Tibial nerve (tissue), 4 donors: Measurements from ENCODE around the gene PTPRT. TPM values are rescaled to one million over a fixed set of nuclear protein-coding genes. Genes with fewer than 3 reads are reported as not detected.

Source experiments
- DNase-seq, 2 donors: peaks; one replicate each; pipeline ENCODE4 v3.0.0-alpha.2; 2019; ENCODE audit warnings: low spot score in 2 of 2
- H3K27ac ChIP-seq, 4 donors: fragments of 200-600 bp; sonication (generic) in 3 of 4; one replicate each; pipeline ENCODE4 v1.5.1; 2017 to 2019; ENCODE audit warnings: mild to moderate bottlenecking in 1 of 4
- H3K27me3 ChIP-seq, 2 donors: fragments of 200-600 bp; sonication (generic) in 1 of 2; one replicate each; pipeline versions ENCODE4 v1.5.1 to v1.6.0; 2017 to 2019
- H3K36me3 ChIP-seq, 3 donors: fragments of 200-600 bp; sonication (generic); one replicate each; pipeline ENCODE4 v1.5.1; 2018 to 2019
- H3K4me1 ChIP-seq, 4 donors: fragments of 200-600 bp; sonication (generic) in 3 of 4; one replicate each; pipeline ENCODE4 v1.5.1; 2017 to 2019
- H3K4me3 ChIP-seq, 4 donors: fragments of 200-600 bp; sonication (generic) in 3 of 4; one replicate each; pipeline ENCODE4 v1.5.1; 2017 to 2019; ENCODE audit warnings: mild to moderate bottlenecking in 1 of 4, moderate library complexity in 1 of 4
- H3K9me3 ChIP-seq, 4 donors: fragments of 200-600 bp; sonication (generic) in 3 of 4; one replicate each; pipeline ENCODE4 v1.5.1; 2017 to 2019
- EP300 ChIP-seq, 2 donors: sonication (generic); formaldehyde crosslinking; IDR thresholded peaks; one replicate each; pipeline ENCODE4 v1.6.1; 2017; ENCODE audit warnings: antibody characterized with exemption in 2 of 2, mild to moderate bottlenecking in 1 of 2
- POLR2A ChIP-seq, 2 donors: fragments of 450-650 bp; IDR thresholded peaks; one replicate each; pipeline ENCODE4 v1.6.1; 2017; ENCODE audit warnings: antibody characterized with exemption in 2 of 2, mild to moderate bottlenecking in 2 of 2, moderate library complexity in 2 of 2
- WGBS, 2 donors: methylation state at CpG; one replicate each; pipeline ENCODE4 v1.1.5; 2018; 5-methylcytosine and 5-hydroxymethylcytosine counted together
- total RNA-seq, 4 donors: library from RNA; depleted of rRNA; stranded (reverse); fragments of >200 nt; gene quantifications; one replicate each; pipeline ENCODE4 v1.1.0, GENCODE V29; 2016
- TF ChIP-seq, protein P1 (sequence below), 5 experiments: fragments of 200-600 bp in 3 of 5; fragments of 450-650 bp in 2 of 5; sonication (generic) in 3 of 5; IDR thresholded peaks; one replicate each; pipeline ENCODE4 v1.5.1; 2016 to 2019; ENCODE audit warnings: antibody characterized with exemption in 5 of 5, mild to moderate bottlenecking in 3 of 5, moderate library complexity in 2 of 5

Gene PTPRT
- total RNA-seq, 4 donors from 2014 or later: under 0.01 TPM; not detected in 3

DNA sequence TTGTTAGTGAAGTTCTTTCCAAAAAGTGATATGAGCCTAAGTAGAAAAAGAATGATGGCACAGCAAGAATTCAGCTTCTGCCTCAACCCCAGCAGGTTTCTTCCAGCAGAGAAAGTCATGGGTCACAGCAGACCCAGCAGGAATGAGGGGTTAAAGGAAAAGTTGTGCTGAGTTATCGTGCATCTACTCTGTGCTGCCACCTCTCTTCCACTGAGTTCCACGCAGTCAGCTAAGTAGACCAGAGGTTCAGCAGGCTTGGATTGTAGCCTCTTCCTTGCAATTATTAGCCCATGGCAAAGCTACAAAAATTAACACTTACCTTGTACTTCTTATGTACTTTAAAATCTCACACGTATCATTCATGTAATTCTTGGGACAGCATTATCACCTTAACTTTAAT, 510.8 kb downstream of the PTPRT start:
- peaks cover 0 to 8% (median 0%) of the 10 kb centered on the region in 4 donors for H3K9me3 ChIP-seq

GRCh38 chr20:42656130-42656529, 533.6 kb downstream of the PTPRT start:
- Histone ChIP-seq H3K4me3 (no peak overlapping the region), H3K36me3 (no peaks in the 10 kb centered on the region), H3K27ac (no peak overlapping the region), H3K27me3 (no peaks in the 10 kb centered on the region), H3K4me1 (no peaks in the 10 kb centered on the region), H3K9me3 (no peaks in the 10 kb centered on the region)
- TF ChIP-seq POLR2A (IDR thresholded peaks at IDR 0.05) (no peak), EP300 (IDR thresholded peaks at IDR 0.05) (no peak)
- TF ChIP-seq, protein P1, sequence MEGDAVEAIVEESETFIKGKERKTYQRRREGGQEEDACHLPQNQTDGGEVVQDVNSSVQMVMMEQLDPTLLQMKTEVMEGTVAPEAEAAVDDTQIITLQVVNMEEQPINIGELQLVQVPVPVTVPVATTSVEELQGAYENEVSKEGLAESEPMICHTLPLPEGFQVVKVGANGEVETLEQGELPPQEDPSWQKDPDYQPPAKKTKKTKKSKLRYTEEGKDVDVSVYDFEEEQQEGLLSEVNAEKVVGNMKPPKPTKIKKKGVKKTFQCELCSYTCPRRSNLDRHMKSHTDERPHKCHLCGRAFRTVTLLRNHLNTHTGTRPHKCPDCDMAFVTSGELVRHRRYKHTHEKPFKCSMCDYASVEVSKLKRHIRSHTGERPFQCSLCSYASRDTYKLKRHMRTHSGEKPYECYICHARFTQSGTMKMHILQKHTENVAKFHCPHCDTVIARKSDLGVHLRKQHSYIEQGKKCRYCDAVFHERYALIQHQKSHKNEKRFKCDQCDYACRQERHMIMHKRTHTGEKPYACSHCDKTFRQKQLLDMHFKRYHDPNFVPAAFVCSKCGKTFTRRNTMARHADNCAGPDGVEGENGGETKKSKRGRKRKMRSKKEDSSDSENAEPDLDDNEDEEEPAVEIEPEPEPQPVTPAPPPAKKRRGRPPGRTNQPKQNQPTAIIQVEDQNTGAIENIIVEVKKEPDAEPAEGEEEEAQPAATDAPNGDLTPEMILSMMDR (IDR thresholded peaks at IDR 0.05): no peak
- WGBS, 2 donors: 85 to 90% methylated on average over 2 of the region's 2 CpGs
- no peak for DNase-seq

More for the DNA sequence above, 510.8 kb downstream of the PTPRT start:
- Histone ChIP-seq H3K27me3 (no peaks in the 10 kb centered on the region), H3K4me1 (no peaks in the 10 kb centered on the region), H3K4me3 (no peak overlapping the region), H3K27ac (no peak overlapping the region), H3K36me3 (no peaks in the 10 kb centered on the region)
- no peak for DNase-seq
- TF ChIP-seq POLR2A (IDR thresholded peaks at IDR 0.05): no peak
- TF ChIP-seq EP300 (IDR thresholded peaks at IDR 0.05): no peak
- TF ChIP-seq, protein P1 (IDR thresholded peaks at IDR 0.05): no peak
- 42 to 43% methylated on average over 3 of the region's 3 CpGs for WGBS, 2 donors

GRCh38 chr20:42652266-42652665, 537.4 kb downstream of the PTPRT start:
- no peaks in the 10 kb centered on the region for H3K4me1 ChIP-seq
- no peaks in the 10 kb centered on the region for H3K9me3 ChIP-seq
- H3K4me3 ChIP-seq: no peak overlapping the region
- no peaks in the 10 kb centered on the region for H3K27me3 ChIP-seq
- no peaks in the 10 kb centered on the region for H3K36me3 ChIP-seq
- H3K27ac ChIP-seq: no peak overlapping the region
- WGBS, 2 donors: 36 to 42% methylated on average over 2 of the region's 2 CpGs
- DNase-seq: no peak
- TF ChIP-seq, protein P1 (IDR thresholded peaks at IDR 0.05): no peak
- no peak for TF ChIP-seq POLR2A (IDR thresholded peaks at IDR 0.05)
- TF ChIP-seq EP300 (IDR thresholded peaks at IDR 0.05): no peak

DNA sequence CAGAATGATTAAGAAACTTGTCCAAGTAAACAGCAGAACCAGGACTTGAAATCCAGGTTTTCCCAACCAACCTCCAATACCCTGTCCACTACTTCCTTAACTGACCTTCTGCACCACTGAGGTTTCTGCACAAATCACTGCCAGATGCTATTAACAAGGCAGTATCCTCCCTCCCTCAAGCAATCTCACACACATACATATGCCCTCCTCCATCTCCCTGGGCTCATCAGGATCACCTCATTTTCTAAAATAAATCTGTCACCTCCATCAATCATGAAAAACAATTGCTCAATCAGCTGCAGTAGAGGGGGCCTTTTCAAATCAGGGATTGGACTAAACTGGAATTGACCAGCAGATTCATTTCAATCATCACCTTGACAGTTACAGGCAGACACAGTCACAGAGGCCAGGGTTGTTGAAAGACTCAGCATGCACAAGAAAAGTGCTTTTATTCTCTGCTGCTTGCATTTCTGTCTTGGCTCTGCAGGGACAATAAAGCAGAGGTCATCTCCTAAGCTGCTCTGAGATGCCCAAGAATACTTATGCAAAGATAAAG, 539.4 kb downstream of the PTPRT start:
- Histone ChIP-seq H3K27ac (no peak overlapping the region), H3K4me3 (no peak overlapping the region), H3K9me3 (no peaks in the 10 kb centered on the region), H3K27me3 (no peaks in the 10 kb centered on the region), H3K36me3 (no peaks in the 10 kb centered on the region), H3K4me1 (no peaks in the 10 kb centered on the region)
- TF ChIP-seq EP300 (IDR thresholded peaks at IDR 0.05): no peak
- no peak for TF ChIP-seq POLR2A (IDR thresholded peaks at IDR 0.05)
- TF ChIP-seq, protein P1 (IDR thresholded peaks at IDR 0.05): no peak
- DNase-seq: no peak

DNA sequence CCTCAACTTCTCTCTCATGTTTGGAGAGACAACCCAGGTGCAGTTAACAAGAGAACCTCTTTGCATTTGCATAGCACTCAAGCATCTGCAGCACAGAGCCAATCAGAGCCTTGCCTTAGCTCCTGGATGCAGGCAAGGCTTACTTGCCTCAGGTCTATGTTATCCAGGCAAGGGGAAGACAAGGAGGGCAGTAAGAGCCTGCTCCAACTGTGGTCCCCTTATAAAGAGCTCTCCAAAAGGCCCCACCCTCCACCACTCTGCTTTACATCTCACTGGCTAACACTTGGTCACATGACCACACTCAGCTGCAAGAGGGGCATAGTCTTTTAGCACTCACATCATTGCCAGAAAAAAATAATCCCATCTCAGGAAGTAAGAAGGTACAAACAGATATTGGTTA, 540.0 kb downstream of the PTPRT start:
- H3K27ac ChIP-seq: no peak overlapping the region
- DNase-seq: no peak
- no peaks in the 10 kb centered on the region for H3K4me1 ChIP-seq
- no peaks in the 10 kb centered on the region for H3K9me3 ChIP-seq
- H3K4me3 ChIP-seq: no peak overlapping the region
- TF ChIP-seq EP300 (IDR thresholded peaks at IDR 0.05): no peak
- no peaks in the 10 kb centered on the region for H3K27me3 ChIP-seq
- no peaks in the 10 kb centered on the region for H3K36me3 ChIP-seq

DNA sequence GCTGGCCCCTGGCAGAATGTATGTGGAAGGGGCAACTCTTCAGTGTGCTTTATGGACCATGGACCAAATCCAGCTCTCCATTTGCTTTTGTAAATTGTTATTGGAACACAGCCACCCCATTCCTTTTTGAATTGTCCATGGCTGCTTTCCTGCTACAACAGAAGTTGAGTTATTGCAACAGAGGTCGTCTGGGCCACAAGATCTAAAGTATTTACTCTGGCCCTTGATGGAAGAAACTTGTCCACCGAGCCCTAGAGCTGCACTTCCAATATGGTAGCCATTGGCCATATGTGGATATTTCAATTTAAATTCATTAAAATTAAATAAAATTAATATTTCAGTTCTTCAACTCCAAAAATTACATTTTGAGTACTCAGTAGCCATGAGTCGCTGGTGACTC, 543.5 kb downstream of the PTPRT start:
- Histone ChIP-seq H3K27ac (no peak overlapping the region), H3K9me3 (peaks cover 0 to 7% (median 0%) of the 10 kb centered on the region in 4 donors), H3K36me3 (no peaks in the 10 kb centered on the region), H3K4me3 (no peak overlapping the region), H3K27me3 (no peaks in the 10 kb centered on the region), H3K4me1 (no peaks in the 10 kb centered on the region)
- TF ChIP-seq POLR2A (IDR thresholded peaks at IDR 0.05) (no peak), EP300 (IDR thresholded peaks at IDR 0.05) (no peak)
- TF ChIP-seq, protein P1 (IDR thresholded peaks at IDR 0.05): no peak
- 50 to 65% methylated on average over 3 of the region's 3 CpGs for WGBS, 2 donors
- DNase-seq: no peak
